Measurements from ENCODE around the gene SEC24B. TPM values are rescaled to one million over a fixed set of nuclear protein-coding genes. Genes with fewer than 3 reads are reported as not detected.

SEC24B gene
- total RNA-seq, 2 experiments from 2014 or later, result 24.7 to 25.2 TPM

GRCh38 chr4:109410776-109411175, 22.8 kb upstream of the SEC24B start:
- H3K27ac Mint-ChIP-seq, result no peak overlapping the region
- no peaks in the 10 kb centered on the region for H3K4me1 Mint-ChIP-seq (ENCODE audit: low read depth)
- no peaks in the 10 kb centered on the region for H3K27me3 Mint-ChIP-seq
- no peaks in the 10 kb centered on the region for H3K36me3 Mint-ChIP-seq
- H3K9me3 Mint-ChIP-seq, result no peaks in the 10 kb centered on the region
- intact Hi-C loops (cut with micrococcal nuclease), result no loop called here
- CTCF ChIA-PET, result no interaction called here
- DNase-seq, result no peak
- POLR2A ChIA-PET, result no interaction called here
- no peak overlapping the region for H3K4me3 Mint-ChIP-seq

- CTCF ChIA-PET, result no interaction called here
- POLR2A ChIA-PET, result no interaction called here
Observed at GRCh38 chr4:109411964-109412363, 21.7 kb upstream of the SEC24B start.

GRCh38 chr4:109412776-109413175, 20.8 kb upstream of the SEC24B start:
- no peaks in the 10 kb centered on the region for H3K36me3 Mint-ChIP-seq
- H3K4me1 Mint-ChIP-seq (ENCODE audit: low read depth), result no peaks in the 10 kb centered on the region
- H3K9me3 Mint-ChIP-seq, result no peaks in the 10 kb centered on the region
- H3K27me3 Mint-ChIP-seq, result no peaks in the 10 kb centered on the region
- DNase-seq, result no peak
- intact Hi-C loops (cut with micrococcal nuclease), result no loop called here
- H3K4me3 Mint-ChIP-seq, result no peak overlapping the region
- ChIA-PET POLR2A (no interaction called here), CTCF (interaction anchor here (0.8 kb wide), 1 partner anchor 566 kb away, joined by 3 read pairs; no protein-coding TSS in a partner anchor)
- H3K27ac Mint-ChIP-seq, result no peak overlapping the region

More at GRCh38 chr4:109411964-109412363, 21.7 kb upstream of the SEC24B start:
- H3K4me1 Mint-ChIP-seq (ENCODE audit: low read depth), result no peaks in the 10 kb centered on the region
- H3K27me3 Mint-ChIP-seq, result no peaks in the 10 kb centered on the region
- intact Hi-C loops (cut with micrococcal nuclease), result no loop called here
- no peak overlapping the region for H3K27ac Mint-ChIP-seq
- H3K36me3 Mint-ChIP-seq, result no peaks in the 10 kb centered on the region
- DNase-seq, result no peak
- no peaks in the 10 kb centered on the region for H3K9me3 Mint-ChIP-seq
- H3K4me3 Mint-ChIP-seq, result no peak overlapping the region

GRCh38 chr4:109414938-109415337, 18.7 kb upstream of the SEC24B start:
- H3K4me1 Mint-ChIP-seq (ENCODE audit: low read depth), result no peaks in the 10 kb centered on the region
- ChIA-PET CTCF (interaction anchor here (0.6 to 1.4 kb wide), 3 partner anchors 9 to 698 kb away, joined by 3 to 4 read pairs (median 3); no protein-coding TSS in a partner anchor), POLR2A (no interaction called here)
- intact Hi-C loops (cut with micrococcal nuclease), result no loop called here
- H3K27me3 Mint-ChIP-seq, result no peaks in the 10 kb centered on the region
- no peak overlapping the region for H3K4me3 Mint-ChIP-seq
- no peak for DNase-seq
- H3K27ac Mint-ChIP-seq, result no peak overlapping the region
- no peaks in the 10 kb centered on the region for H3K9me3 Mint-ChIP-seq
- H3K36me3 Mint-ChIP-seq, result no peaks in the 10 kb centered on the region

- Mint-ChIP-seq H3K27ac (no peak overlapping the region), H3K9me3 (no peaks in the 10 kb centered on the region), H3K27me3 (no peaks in the 10 kb centered on the region), H3K4me1 (ENCODE audit: low read depth) (peaks cover 3% of the 10 kb centered on the region), H3K36me3 (no peaks in the 10 kb centered on the region), H3K4me3 (no peak overlapping the region)
- DNase-seq, result no peak
- ChIA-PET CTCF (interaction anchor here (1.0 kb wide), 1 partner anchor 14 kb away, joined by 4 read pairs; no protein-coding TSS in a partner anchor), POLR2A (no interaction called here)
- intact Hi-C loops (cut with micrococcal nuclease), result no loop called here
Observed at GRCh38 chr4:109418588-109418987, 15.0 kb upstream of the SEC24B start.

- Mint-ChIP-seq H3K9me3 (no peaks in the 10 kb centered on the region), H3K4me3 (no peak overlapping the region), H3K4me1 (ENCODE audit: low read depth) (peaks cover 3% of the 10 kb centered on the region), H3K36me3 (no peaks in the 10 kb centered on the region), H3K27ac (no peak overlapping the region), H3K27me3 (no peaks in the 10 kb centered on the region)
- intact Hi-C loops (cut with micrococcal nuclease), result loop anchor here (5.0 kb wide), 1 partner anchor 1093 kb away; no protein-coding TSS in a partner anchor
- POLR2A ChIA-PET, result no interaction called here
- DNase-seq, result no peak
- CTCF ChIA-PET, result interaction anchor here (0.6 to 1.6 kb wide), 6 partner anchors 13 to 586 kb away, joined by 3 to 6 read pairs (median 4); partner anchors contain the start of gene SEC24B
Observed at GRCh38 chr4:109419679-109420078, 13.9 kb upstream of the SEC24B start.

- Mint-ChIP-seq H3K4me1 (ENCODE audit: low read depth) (peaks cover 11% of the 10 kb centered on the region), H3K4me3 (no peak overlapping the region), H3K27me3 (no peaks in the 10 kb centered on the region), H3K27ac (no peak overlapping the region), H3K36me3 (no peaks in the 10 kb centered on the region), H3K9me3 (no peaks in the 10 kb centered on the region)
- peak; percentile 14 for DNase-seq
- ChIA-PET CTCF (interaction anchor here (1.8 kb wide), 1 partner anchor 380 kb away, joined by 4 read pairs; no protein-coding TSS in a partner anchor), POLR2A (no interaction called here)
- intact Hi-C loops (cut with micrococcal nuclease), result loop anchor here (5.0 kb wide), 1 partner anchor 1088 kb away; no protein-coding TSS in a partner anchor
Observed at GRCh38 chr4:109424093-109424841, 9.3 kb upstream of the SEC24B start.

- Mint-ChIP-seq H3K9me3 (no peaks in the 10 kb centered on the region), H3K4me3 (no peak overlapping the region), H3K4me1 (ENCODE audit: low read depth) (peaks cover 22% of the 10 kb centered on the region), H3K27me3 (no peaks in the 10 kb centered on the region), H3K27ac (no peak overlapping the region), H3K36me3 (peaks cover 1% of the 10 kb centered on the region)
- intact Hi-C loops (cut with micrococcal nuclease), result no loop called here
- ChIA-PET CTCF (interaction anchor here (1.1 to 1.9 kb wide), 2 partner anchors 401 to 550 kb away, joined by 4 to 7 read pairs; no protein-coding TSS in a partner anchor), POLR2A (interaction anchor here (0.5 kb wide), 1 partner anchor 266 kb away, joined by 3 read pairs; no protein-coding TSS in a partner anchor)
- no peak for DNase-seq
Observed at GRCh38 chr4:109425405-109425804, 8.2 kb upstream of the SEC24B start.

GRCh38 chr4:109429545-109429944, 4.1 kb upstream of the SEC24B start:
- CTCF ChIA-PET, result no interaction called here
- intact Hi-C loops (cut with micrococcal nuclease), result loop anchor here (1.0 to 2.0 kb wide), 3 partner anchors 457 to 520 kb away; no protein-coding TSS in a partner anchor
- no peak for DNase-seq
- H3K27ac Mint-ChIP-seq, result peak overlapping the region; percentile 46
- POLR2A ChIA-PET, result no interaction called here
- peaks cover 4% of the 10 kb centered on the region for H3K36me3 Mint-ChIP-seq
- H3K27me3 Mint-ChIP-seq, result no peaks in the 10 kb centered on the region
- no peak overlapping the region for H3K4me3 Mint-ChIP-seq
- peaks cover 33% of the 10 kb centered on the region for H3K4me1 Mint-ChIP-seq (ENCODE audit: low read depth)
- H3K9me3 Mint-ChIP-seq, result no peaks in the 10 kb centered on the region

- Mint-ChIP-seq H3K27me3 (no peaks in the 10 kb centered on the region), H3K4me1 (ENCODE audit: low read depth) (peaks cover 58% of the 10 kb centered on the region), H3K4me3 (peak overlapping the region; percentile 78), H3K9me3 (no peaks in the 10 kb centered on the region), H3K27ac (no peak overlapping the region), H3K36me3 (peaks cover 4% of the 10 kb centered on the region)
- DNase-seq, result no peak
- POLR2A ChIA-PET, result interaction anchor here (3.0 kb wide), 1 partner anchor 127 kb away, joined by 25 read pairs; the partner anchor contains the start of gene MCUB
- intact Hi-C loops (cut with micrococcal nuclease), result loop anchor here (2.0 to 10.0 kb wide), 5 partner anchors 129 to 863 kb away; partner anchors contain the start of genes CASP6, ELOVL6 and MCUB
- CTCF ChIA-PET, result interaction anchor here (1.4 to 2.8 kb wide), 9 partner anchors 12 to 546 kb away, joined by 3 to 18 read pairs (median 7); partner anchors contain the start of genes CASP6, GAR1 and RRH
Observed at GRCh38 chr4:109432203-109432602, 1.4 kb upstream of the SEC24B start.

- Mint-ChIP-seq H3K9me3 (no peaks in the 10 kb centered on the region), H3K4me1 (ENCODE audit: low read depth) (peaks cover 60% of the 10 kb centered on the region), H3K36me3 (peaks cover 4% of the 10 kb centered on the region), H3K27me3 (no peaks in the 10 kb centered on the region), H3K4me3 (peak overlapping the region; percentile 78), H3K27ac (peak overlapping the region; percentile 85)
- intact Hi-C loops (cut with micrococcal nuclease), result loop anchor here (1.0 to 10.0 kb wide), 6 partner anchors 128 to 862 kb away; partner anchors contain the start of genes CASP6, ELOVL6, GAR1 and MCUB
- no peak for DNase-seq
- ChIA-PET POLR2A (interaction anchor here (0.6 to 3.0 kb wide), 6 partner anchors 9 to 516 kb away, joined by 3 to 25 read pairs (median 4); partner anchors contain the start of genes MCUB and PLA2G12A), CTCF (interaction anchor here (0.5 to 2.8 kb wide), 29 partner anchors 9 to 562 kb away, joined by 3 to 18 read pairs (median 6); partner anchors contain the start of genes CASP6, GAR1, MCUB and PLA2G12A)
Observed at GRCh38 chr4:109432696-109433095, 919 bp upstream of the SEC24B start.

Data from activated CD4-positive, alpha-beta memory T cell treated with anti-CD3 and anti-CD28 coated beads for 36 hours (primary cell).